Measurements from ENCODE around the gene C5orf46. TPM values are rescaled to one million over a fixed set of nuclear protein-coding genes. Genes with fewer than 3 reads are reported as not detected.

C5orf46 gene
- total RNA-seq, 1 donor, result 0.43 TPM

DNA sequence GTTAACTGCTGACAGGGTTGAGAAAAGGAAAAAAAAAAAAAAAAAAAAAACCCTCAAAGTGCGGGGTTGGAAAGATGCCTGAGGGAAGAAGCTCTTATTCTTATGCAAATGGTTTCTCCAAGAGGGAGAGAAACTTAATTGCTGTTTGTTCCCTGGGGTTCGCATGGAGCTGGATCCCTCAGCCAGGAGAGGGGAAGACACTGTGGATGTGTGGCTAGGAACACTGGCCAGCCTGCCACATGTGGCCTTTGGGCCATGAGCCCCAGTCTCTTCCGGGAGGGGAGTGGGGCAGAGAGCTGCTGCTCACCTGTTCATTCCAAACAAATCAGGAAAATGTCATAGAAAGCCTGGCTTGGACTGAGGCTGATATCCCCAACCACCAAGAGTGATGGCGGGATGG, 37.2 kb downstream of the C5orf46 start:
- H3K4me3 ChIP-seq (ENCODE audit: low read depth, low read length), result no peak overlapping the region
- DNase-seq (ENCODE audit: low read depth), result no peak
- TF ChIP-seq, protein P1, sequence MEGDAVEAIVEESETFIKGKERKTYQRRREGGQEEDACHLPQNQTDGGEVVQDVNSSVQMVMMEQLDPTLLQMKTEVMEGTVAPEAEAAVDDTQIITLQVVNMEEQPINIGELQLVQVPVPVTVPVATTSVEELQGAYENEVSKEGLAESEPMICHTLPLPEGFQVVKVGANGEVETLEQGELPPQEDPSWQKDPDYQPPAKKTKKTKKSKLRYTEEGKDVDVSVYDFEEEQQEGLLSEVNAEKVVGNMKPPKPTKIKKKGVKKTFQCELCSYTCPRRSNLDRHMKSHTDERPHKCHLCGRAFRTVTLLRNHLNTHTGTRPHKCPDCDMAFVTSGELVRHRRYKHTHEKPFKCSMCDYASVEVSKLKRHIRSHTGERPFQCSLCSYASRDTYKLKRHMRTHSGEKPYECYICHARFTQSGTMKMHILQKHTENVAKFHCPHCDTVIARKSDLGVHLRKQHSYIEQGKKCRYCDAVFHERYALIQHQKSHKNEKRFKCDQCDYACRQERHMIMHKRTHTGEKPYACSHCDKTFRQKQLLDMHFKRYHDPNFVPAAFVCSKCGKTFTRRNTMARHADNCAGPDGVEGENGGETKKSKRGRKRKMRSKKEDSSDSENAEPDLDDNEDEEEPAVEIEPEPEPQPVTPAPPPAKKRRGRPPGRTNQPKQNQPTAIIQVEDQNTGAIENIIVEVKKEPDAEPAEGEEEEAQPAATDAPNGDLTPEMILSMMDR (IDR thresholded peaks at IDR 0.05; ENCODE audit: insufficient read depth, low read depth, low read length), result no peak

DNA sequence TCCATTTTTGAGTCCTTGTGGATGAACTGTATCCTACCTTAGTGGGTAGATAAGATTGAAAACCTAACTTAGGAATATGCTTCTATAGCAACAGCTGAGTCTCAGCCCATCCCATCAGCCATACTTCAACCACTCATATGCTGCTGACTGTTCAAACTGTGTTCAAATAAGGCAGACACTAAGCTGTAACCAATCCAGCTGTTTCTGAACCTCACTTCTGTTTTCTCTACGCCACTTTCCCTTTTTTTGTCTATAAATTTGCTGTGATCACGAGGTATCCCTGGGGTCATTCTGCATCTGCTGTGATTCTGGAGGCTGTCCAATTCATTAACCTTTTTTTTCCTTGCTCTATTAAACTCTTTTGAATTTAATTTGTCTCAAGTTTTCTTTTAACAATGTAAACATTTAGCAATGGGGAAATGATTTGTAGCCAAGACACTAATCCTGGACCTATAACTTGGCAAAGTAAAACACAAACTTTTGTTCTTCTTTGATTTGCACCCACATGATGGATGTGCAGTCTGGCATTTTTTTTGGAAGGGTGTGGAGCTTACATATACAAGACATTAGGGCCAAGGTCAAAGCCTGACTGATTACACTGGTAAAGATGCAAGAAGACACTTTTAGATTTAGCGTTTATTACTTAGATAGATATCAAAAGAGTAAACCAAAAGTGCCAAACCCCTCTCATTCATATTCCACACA, 42.7 kb downstream of the C5orf46 start:
- H3K4me3 ChIP-seq (ENCODE audit: low read depth, low read length), result no peak overlapping the region
- DNase-seq (ENCODE audit: low read depth), result no peak
- TF ChIP-seq, protein P1 (IDR thresholded peaks at IDR 0.05; ENCODE audit: insufficient read depth, low read depth, low read length), result no peak

DNA sequence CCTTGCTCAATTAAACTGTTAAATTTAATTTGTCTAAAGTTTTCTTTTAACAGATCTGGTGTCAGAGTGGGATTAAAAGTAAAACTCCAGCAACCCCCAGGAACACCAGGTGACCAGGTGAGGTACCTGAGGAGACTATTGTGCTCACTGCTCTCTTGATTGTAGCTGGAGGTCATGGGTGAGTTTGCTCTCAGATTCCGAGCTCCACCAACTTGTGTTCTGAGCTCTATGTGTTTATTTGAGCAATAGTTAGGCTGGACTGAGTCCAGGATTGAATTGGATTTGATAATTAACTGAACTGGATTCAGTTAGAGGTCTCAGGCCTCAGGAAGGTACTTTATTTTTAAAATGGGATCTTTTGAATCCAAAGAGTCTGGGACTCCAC, 45.7 kb downstream of the C5orf46 start:
- TF ChIP-seq, protein P1 (IDR thresholded peaks at IDR 0.05; ENCODE audit: insufficient read depth, low read depth, low read length), result no peak
- DNase-seq (ENCODE audit: low read depth), result no peak
- no peak overlapping the region for H3K4me3 ChIP-seq (ENCODE audit: low read depth, low read length)

DNA sequence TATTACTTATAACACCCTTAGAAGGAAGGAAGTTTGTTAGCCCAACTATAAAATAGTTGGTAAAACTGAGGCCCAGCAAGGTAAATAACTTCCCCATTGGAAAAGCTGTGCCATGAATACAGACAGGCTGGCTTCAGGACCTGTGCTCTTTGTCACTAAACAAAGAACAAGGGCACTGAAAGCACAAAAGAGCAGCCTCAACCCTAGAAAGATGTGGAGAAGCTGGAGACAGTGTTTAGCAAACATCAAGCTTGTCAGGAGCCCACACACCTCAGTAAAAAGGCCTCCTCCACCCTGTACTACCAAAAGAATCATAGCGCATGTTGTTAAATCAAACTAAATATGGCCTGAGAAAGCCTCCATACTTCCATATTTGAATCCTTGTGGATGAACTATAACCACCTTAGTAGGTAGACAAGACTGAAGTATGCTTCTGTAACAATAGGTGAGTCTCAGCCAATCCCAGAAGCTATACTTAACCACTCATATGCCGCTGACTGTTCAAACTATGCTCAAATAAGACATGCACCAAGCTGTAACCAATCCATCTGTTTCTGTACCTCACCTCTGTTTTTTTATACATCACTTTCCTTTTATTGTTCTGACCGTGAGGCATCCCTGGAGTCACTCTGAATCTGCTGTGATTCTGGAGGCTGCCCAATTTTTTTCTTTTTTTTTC, 46.2 kb downstream of the C5orf46 start:
- TF ChIP-seq, protein P1 (IDR thresholded peaks at IDR 0.05; ENCODE audit: insufficient read depth, low read depth, low read length), result no peak
- no peak overlapping the region for H3K4me3 ChIP-seq (ENCODE audit: low read depth, low read length)
- DNase-seq (ENCODE audit: low read depth), result no peak

DNA sequence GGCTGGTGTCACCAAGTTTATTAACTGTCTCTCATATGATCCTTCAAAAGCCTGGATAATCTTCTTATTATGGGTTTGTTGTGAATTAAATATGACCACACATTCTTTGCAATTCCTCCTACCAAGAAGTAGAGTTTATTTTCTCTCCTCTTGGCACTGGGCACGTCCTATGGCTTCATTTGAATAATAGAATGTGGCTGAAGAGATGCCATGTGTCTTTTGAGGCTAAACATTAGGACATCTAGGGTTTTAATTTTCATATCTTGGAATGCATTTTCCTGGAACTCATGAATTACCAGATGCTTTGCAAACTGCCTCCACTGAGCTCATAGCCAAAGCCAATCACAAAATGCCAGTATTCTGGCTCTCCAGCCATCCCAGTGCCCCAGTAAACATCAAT, 47.8 kb downstream of the C5orf46 start:
- no peak overlapping the region for H3K4me3 ChIP-seq (ENCODE audit: low read depth, low read length)
- DNase-seq (ENCODE audit: low read depth), result no peak
- TF ChIP-seq, protein P1 (IDR thresholded peaks at IDR 0.05; ENCODE audit: insufficient read depth, low read depth, low read length), result no peak

DNA sequence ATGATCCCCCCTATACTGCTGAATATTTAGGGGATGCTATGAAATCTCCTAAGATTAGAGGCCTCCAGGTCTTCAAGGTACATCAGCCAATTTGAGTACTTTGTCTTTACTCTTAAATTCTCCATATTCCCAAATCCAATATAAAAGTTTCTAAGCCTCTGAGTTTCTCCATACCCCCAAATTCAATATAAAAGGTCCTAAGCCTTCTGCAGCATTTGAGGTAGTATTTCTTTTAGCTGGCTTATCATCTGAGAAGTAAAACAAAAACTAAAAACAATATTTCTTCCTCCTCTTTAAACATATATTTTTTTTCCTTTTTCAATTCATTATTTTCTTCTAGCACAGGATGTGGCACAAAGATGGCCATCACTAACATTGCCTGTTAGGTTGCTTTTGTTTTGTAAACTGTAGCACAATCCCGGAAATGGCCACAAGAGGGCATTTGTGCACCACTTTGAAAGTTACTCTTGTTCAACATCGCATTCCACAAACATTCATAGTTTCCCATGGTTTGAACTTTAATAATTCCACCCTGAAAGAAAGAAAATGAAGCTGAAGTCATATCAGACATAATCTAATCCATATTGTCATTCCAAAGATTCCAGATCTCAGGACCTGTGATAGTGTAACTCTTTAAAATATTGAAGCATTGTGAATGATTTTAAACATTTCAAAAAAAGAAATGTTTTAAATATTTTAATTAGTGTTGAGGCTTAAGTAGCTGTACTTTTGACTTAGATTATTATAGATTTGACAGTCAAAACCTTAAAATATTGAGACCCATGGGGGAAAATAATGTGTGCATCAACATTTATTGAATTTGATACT, 48.8 kb downstream of the C5orf46 start:
- H3K4me3 ChIP-seq (ENCODE audit: low read depth, low read length), result no peak overlapping the region
- TF ChIP-seq, protein P1 (IDR thresholded peaks at IDR 0.05; ENCODE audit: insufficient read depth, low read depth, low read length), result peak; percentile 90
- peak; percentile 56 for DNase-seq (ENCODE audit: low read depth)

Data from fibroblast of villous mesenchyme (primary cell).